HG03354 (cell line): ENCODE measurements around the gene TBCCD1.
"Not testable (repeated sequence)": the region's sequence is repeated elsewhere in the genome, so short reads cannot be mapped to it uniquely, and the experiment has no call there.

Experiments
- ATAC-seq: cut with Tn5 transposase; IDR thresholded peaks from one replicate; pipeline ENCODE4 v1.9.1; 2021; ENCODE audit warnings: mild to moderate bottlenecking; ENCODE audit not compliant: unreplicated experiment, poor library complexity, severe bottlenecking

The TBCCD1 gene

DNA sequence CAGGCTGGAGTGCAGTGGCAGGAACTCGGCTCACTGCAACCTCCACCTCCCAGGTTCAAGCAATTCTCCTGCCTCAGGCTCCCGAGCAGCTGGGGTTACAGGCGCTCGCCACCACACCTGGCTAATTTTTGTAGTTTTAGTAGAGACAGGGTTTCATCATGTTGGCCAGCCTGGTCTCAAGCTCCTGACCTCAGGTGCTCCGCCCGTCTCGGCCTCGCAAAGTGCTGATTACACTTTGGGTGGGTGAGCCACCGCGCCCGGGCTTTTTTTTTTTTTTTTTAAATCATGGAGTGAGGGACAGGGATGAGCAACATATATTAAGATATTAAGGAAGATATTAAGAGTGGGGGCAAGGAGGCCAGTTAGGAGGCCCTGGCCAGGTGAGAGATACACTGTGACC is 2.2 kb upstream of the TBCCD1 start:
- ATAC-seq: not testable (repeated sequence)

DNA sequence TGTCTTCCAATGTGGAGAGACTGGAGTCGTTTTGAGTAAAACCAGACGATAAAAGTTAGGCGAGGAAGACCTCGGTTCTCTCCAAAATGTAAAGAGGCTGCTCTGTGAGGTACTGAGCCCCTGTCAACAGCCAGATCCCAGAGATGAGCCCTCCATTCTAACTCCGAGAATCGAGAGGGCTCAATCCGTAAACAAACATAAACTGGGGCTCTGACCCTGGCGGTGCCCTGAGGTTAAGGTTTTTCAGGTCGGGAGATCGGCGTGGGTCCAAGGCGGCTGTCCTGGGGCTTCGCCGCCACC is 417 bp downstream of the TBCCD1 start:
- ATAC-seq: no peak

- no peak for ATAC-seq
Measured at GRCh38 chr3:186564586-186564985, 2.6 kb downstream of the TBCCD1 start.

GRCh38 chr3:186552408-186553031 is 14.6 kb downstream of the TBCCD1 start:
- ATAC-seq: no peak

DNA sequence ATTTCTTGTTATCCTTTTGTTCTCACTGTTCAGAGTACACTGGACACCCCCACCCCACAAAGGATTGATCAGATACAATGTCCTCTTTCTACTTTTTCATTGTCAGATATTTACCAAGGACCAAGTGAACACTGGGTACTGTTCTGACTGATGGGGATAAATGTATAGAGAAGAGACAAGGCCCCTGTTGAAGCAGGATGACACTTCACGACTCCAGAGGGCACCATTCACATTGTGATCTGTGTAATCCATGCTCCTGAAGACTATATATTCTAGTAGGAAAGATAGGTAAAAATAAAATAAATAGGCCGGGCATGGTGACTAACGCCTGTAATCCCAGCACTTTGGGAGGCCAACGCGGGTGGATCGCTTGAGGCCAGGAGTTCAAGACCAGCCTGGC is 15.8 kb downstream of the TBCCD1 start:
- no peak for ATAC-seq

GRCh38 chr3:186549497-186549896 is 17.6 kb downstream of the TBCCD1 start:
- no peak for ATAC-seq

DNA sequence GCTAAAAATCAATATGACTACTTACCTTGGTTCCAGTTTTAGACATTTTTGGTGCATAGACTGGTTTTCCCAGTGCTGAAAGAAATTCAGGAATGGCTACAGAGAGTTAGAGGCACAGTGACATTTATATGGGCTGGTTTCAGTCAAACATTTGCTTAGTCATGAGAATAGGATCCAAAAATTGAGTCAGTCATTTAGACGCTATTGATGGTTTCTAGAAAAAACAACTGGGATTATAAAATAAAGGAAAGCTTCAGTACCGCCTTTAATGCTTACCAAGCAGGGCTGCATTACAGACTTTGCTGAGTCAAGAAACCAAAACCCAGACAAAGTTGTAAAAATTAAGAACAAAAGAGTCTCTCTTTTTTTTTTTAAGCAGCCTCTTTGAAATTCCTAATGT is 22.9 kb downstream of the TBCCD1 start, which contains the start of gene CRYGS:
TSS of gene CRYGS (minus strand) at position 100 of the 400 bp plus-strand sequence. CDS start at position 46, 54 bp downstream.
- ATAC-seq: no peak

GRCh38 chr3:186540835-186541226 is 26.3 kb downstream of the TBCCD1 start:
- no peak for ATAC-seq

DNA sequence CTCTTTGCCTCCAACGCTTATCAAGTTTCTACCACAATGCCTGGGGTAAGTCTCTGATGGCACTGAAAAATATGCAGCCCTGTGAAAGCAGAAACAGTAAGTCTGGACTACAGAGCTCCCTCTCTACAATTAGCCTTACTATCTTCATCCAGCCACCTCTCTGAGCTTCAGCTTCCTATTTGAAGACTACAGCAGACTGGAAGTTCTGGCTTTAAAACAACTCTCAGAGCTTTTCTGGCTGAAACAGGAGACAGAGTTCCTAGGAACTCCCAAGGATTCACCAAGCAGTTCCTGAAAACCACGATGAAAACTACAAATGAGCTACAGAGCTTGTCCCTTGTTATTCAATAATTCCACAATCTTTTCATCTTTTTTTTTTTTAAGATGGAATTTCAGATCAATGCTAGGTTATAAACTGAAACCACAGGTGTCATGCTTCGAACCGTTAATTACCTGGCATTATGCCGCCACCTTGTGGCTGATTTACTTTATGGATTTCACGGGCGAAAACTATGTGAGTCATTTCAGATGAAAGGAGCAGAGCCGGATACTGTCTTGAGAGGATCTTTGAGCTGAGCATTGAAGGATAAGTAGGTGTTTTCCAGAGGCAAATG is 26.8 kb downstream of the TBCCD1 start:
- peak; percentile 78 for ATAC-seq

- no peak for ATAC-seq
Measured at GRCh38 chr3:186538779-186539178, 28.4 kb downstream of the TBCCD1 start.

GRCh38 chr3:186536883-186537844 is 30.0 kb downstream of the TBCCD1 start:
- ATAC-seq: no peak

GRCh38 chr3:186534113-186534669 is 32.9 kb downstream of the TBCCD1 start:
- peak; percentile 77 for ATAC-seq

- peak; percentile 70 for ATAC-seq
Measured at GRCh38 chr3:186532598-186533072, 34.5 kb downstream of the TBCCD1 start.

- ATAC-seq: not testable (repeated sequence)
Measured at GRCh38 chr3:186531694-186532093, 35.4 kb downstream of the TBCCD1 start.

DNA sequence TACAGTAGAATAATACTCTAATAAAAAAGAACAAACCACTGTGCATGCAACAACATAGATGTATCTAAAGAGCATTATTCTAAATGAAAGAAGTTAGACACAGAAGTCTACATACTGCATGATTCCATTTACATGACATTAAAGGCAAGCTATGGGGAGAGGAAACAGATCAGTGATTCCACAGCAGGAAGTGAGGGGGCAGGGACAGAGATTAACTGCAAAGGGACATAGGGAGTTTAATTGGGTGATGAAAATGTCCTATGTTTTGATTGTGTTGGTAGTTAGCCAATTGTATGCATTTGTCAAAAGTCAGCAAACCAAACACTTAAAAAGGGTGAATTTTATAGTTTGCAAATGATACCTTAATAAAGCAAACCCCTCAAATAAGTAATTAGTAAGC is 36.7 kb downstream of the TBCCD1 start:
- no peak for ATAC-seq

DNA sequence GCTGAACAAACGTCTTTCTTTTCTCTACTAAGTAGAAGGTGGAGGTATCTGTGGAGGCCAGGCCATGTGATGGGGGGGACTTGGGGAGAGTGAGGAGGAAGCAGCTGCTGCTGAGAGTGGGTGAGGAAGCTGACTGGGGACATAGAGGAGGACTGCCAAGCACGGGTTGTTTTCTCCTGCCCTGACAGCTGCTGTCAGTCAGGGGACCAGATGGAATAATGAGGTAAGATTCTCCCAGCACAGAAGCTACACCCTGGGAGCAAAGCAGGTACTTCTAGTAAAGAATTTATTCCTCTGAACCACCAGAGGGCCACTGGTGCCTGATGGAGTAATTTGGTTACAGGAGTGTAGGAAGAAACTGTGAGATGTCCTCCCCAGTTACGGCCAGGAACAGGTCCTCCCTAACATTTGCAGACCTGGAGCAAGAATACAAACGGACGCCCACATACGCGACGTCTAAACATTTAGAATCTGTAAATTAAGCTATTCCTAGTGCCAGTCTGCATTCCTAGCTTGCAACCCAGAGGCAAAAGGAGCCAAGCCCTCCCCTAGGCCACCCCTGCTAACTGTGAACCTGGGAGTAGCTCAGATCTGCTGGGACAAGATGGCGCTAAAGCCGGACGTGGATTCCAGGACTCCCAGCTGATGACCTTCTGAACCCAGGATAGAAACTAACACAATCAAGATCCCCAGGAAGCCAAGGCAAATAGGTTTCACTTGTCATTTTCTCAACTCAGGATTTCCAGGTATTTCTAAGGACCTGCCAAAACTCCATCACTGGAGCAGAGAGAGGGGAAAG is 37.7 kb downstream of the TBCCD1 start:
- ATAC-seq: no peak

- ATAC-seq: peak; percentile 64
Measured at GRCh38 chr3:186526256-186526606, 40.9 kb downstream of the TBCCD1 start.

GRCh38 chr3:186525369-186526255 is 41.5 kb downstream of the TBCCD1 start:
- ATAC-seq: peak; percentile 39

DNA sequence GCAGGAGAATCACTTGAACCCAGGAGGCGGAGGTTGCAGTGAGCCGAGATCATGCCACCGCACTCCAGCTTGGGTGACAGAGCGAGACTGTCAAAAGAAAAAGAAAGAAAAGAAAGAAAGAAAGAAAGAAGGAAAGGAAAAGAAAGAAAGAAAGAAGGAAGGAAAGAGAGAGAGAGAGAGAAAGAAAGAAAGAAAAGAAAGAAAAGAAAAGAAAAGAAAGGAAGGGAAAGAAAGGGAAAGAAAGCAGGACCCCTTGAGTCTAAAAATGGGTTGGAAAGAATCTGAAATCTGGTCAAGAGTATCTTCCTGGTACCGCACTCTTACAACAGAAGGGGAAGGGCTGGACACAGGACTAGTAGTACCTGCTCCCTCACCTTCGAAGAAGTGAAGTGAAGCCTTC is 42.5 kb downstream of the TBCCD1 start:
- no peak for ATAC-seq
